OCI-LY3 (cell line): ENCODE data around the gene LRP1-AS.

ENCODE experiments used
- H2AFZ ChIP-seq: fragments of 200-600, 300-600 bp; shearing (Covaris generic); 2 replicates; pipeline ENCODE4 v1.6.0; 2014; ENCODE audit warnings: antibody characterized with exemption, low read depth, low read length
- H3K27ac ChIP-seq: fragments of 200-600, 300-600 bp; sonication (generic); 2 replicates; pipeline ENCODE4 v1.5.1; 2014; ENCODE audit warnings: mild to moderate bottlenecking, low read length, moderate library complexity, mixed read lengths
- H3K27me3 ChIP-seq: fragments of 200-600, 300-600 bp; sonication (generic); 2 replicates; pipeline ENCODE4 v1.6.1; 2014; ENCODE audit warnings: low read depth, low read length, mixed read lengths
- H3K36me3 ChIP-seq: fragments of 200-600, 300-600 bp; sonication (generic); replicated peaks from 2 replicates; pipeline ENCODE3; 2014; ENCODE audit warnings: low read depth, low read length, mixed read lengths
- H3K4me1 ChIP-seq: fragments of 300-600, 200-600 bp; sonication (generic); 2 replicates; pipeline ENCODE4 v1.6.1; 2014; ENCODE audit warnings: low read length, mixed read lengths
- H3K4me2 ChIP-seq: fragments of 200-600, 300-600 bp; sonication (generic); 2 replicates; pipeline ENCODE4 v1.6.1; 2014; ENCODE audit warnings: low read length, mixed read lengths
- H3K4me3 ChIP-seq: fragments of 300-600, 200-600 bp; sonication (generic); 2 replicates; pipeline ENCODE4 v1.5.1; 2014; ENCODE audit warnings: antibody characterized with exemption, mild to moderate bottlenecking, low read length, moderate library complexity
- H3K79me2 ChIP-seq: fragments of 300-600, 200-600 bp; shearing (Covaris generic); 2 replicates; pipeline ENCODE4 v1.6.1; 2014; ENCODE audit warnings: mild to moderate bottlenecking, low read length, mixed read lengths
- H3K9ac ChIP-seq: fragments of 300-600, 200-600 bp; shearing (Covaris generic); 2 replicates; pipeline ENCODE4 v1.6.0; 2014; ENCODE audit warnings: mild to moderate bottlenecking, low read length, moderate library complexity
- H3K9me3 ChIP-seq: fragments of 200-600, 300-600 bp; shearing (Covaris generic); 2 replicates; pipeline ENCODE4 v1.6.1; 2014; ENCODE audit warnings: low read length, mixed read lengths; ENCODE audit not compliant: insufficient read depth
- H4K20me1 ChIP-seq: fragments of 200-600, 300-600 bp; sonication (generic); 2 replicates; pipeline ENCODE4 v1.6.1; 2016; ENCODE audit warnings: low read length, mixed read lengths; ENCODE audit not compliant: insufficient read depth
- EZH2phosphoT487 ChIP-seq: fragments of 200-600 bp; shearing (Covaris generic); IDR thresholded peaks from 2 replicates; pipeline ENCODE4 v1.6.1; 2018; ENCODE audit warnings: antibody characterized with exemption, mixed run types, low read depth
- TF ChIP-seq, protein P1 (sequence below): fragments of 200-600, 300-600 bp; sonication (generic); IDR thresholded peaks from 2 replicates; pipeline ENCODE4 v1.5.1; 2014; ENCODE audit warnings: antibody characterized with exemption, low read length, low read depth

Gene LRP1-AS

DNA sequence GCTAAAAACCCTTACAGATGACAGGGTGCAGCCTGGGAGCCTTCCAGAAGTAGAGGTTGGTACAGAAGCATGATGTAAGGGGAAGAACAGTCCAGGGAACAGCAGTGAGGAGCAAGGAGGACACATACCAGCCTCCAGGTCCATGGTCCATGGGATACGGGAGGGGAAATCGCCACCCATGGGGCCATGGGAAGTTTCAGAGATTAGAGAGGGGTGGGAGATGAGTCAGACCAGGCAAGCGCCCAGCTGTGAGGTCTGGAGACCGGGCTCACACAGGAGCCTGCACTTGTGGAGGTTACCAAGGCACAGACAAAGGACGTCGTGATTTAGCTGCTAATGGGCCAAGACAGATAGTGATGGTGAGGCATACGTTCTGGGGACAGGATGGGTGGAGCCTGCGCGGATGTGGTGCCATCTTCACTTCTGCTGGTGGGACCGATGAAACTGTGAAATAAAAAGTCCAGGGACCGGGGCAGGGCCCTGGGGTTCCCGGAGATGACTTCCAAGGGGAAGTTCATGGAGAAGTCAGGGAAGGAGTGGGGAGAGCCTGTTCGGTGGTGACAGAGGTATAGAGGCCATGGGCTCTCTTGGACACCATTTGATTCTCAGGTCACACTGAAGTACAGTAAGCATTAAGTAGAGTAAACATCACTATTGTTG lies 17.7 kb upstream of the LRP1-AS start:
- Histone ChIP-seq H3K4me1 (peaks cover 49% of the 10 kb centered on the region), H4K20me1 (no peaks in the 10 kb centered on the region), H3K4me3 (no peak overlapping the region), H2AFZ (no peak overlapping the region), H3K27ac (no peak overlapping the region), H3K9me3 (no peaks in the 10 kb centered on the region), H3K36me3 (no peaks in the 10 kb centered on the region), H3K79me2 (no peaks in the 10 kb centered on the region), H3K27me3 (no peaks in the 10 kb centered on the region), H3K4me2 (no peak overlapping the region), H3K9ac (no peak overlapping the region)
- TF ChIP-seq EZH2phosphoT487 = no peak
- TF ChIP-seq, protein P1, sequence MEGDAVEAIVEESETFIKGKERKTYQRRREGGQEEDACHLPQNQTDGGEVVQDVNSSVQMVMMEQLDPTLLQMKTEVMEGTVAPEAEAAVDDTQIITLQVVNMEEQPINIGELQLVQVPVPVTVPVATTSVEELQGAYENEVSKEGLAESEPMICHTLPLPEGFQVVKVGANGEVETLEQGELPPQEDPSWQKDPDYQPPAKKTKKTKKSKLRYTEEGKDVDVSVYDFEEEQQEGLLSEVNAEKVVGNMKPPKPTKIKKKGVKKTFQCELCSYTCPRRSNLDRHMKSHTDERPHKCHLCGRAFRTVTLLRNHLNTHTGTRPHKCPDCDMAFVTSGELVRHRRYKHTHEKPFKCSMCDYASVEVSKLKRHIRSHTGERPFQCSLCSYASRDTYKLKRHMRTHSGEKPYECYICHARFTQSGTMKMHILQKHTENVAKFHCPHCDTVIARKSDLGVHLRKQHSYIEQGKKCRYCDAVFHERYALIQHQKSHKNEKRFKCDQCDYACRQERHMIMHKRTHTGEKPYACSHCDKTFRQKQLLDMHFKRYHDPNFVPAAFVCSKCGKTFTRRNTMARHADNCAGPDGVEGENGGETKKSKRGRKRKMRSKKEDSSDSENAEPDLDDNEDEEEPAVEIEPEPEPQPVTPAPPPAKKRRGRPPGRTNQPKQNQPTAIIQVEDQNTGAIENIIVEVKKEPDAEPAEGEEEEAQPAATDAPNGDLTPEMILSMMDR = no peak

DNA sequence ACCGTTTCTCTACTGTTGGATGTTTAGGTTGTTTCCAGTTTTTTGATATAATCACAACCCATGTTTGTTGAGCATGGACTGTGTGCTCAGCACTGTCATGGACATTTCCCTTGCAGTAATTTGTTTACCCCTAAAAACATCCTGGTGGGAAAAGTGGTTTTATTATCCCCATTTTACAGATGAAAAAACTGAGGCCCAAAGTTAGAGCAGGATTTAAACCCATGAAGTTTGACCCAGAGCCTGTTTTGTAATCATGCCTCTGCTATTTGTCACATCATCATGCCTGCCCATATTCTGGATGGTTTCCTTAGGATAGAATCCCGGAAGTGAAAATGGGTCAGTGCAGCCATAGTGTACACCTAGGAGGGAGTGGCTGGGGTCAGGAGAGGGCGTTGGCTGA lies 17.0 kb upstream of the LRP1-AS start:
- Histone ChIP-seq H3K4me2 (no peak overlapping the region), H3K27ac (no peak overlapping the region), H3K9ac (no peak overlapping the region), H3K27me3 (no peaks in the 10 kb centered on the region), H3K4me1 (peaks cover 44% of the 10 kb centered on the region), H2AFZ (no peak overlapping the region), H3K9me3 (no peaks in the 10 kb centered on the region), H3K79me2 (no peaks in the 10 kb centered on the region), H3K4me3 (no peak overlapping the region), H3K36me3 (no peaks in the 10 kb centered on the region), H4K20me1 (no peaks in the 10 kb centered on the region)
- TF ChIP-seq EZH2phosphoT487 = no peak
- TF ChIP-seq, protein P1 = no peak

DNA sequence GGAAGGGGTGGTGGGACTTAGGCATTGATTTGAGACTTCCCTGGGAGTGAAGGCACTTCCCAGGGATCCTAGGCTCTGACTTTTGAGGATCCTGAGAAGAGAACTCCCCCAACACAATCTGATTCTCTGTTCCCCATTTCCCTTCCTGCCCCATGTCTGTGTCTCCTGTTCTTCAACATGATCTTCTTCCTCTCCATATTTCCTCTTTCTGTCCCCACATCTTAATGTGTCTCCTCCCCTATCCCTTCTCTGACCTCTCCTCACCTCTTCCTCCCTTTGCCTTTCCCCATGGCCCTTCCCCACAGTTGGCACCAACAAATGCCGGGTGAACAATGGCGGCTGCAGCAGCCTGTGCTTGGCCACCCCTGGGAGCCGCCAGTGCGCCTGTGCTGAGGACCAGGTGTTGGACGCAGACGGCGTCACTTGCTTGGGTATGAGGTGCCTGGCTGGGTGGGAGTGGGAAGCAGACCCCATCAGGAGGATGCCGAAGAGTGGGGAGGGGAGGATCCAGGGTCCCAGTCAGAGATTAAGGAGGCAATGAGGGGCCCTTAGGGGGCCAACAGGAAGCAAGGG lies 15.2 kb upstream of the LRP1-AS start:
- peak overlapping the region; percentile 36; the same call in 1 of the 2 replicates for H3K4me2 ChIP-seq
- TF ChIP-seq, protein P1 = no peak
- TF ChIP-seq EZH2phosphoT487 = no peak
- H3K79me2 ChIP-seq = no peaks in the 10 kb centered on the region
- no peak overlapping the region for H3K27ac ChIP-seq
- H3K4me1 ChIP-seq = peaks cover 30% of the 10 kb centered on the region
- H3K9ac ChIP-seq = no peak overlapping the region
- no peaks in the 10 kb centered on the region for H3K27me3 ChIP-seq
- H3K9me3 ChIP-seq = no peaks in the 10 kb centered on the region
- H4K20me1 ChIP-seq = no peaks in the 10 kb centered on the region
- H3K4me3 ChIP-seq = no peak overlapping the region
- H2AFZ ChIP-seq = no peak overlapping the region
- H3K36me3 ChIP-seq = no peaks in the 10 kb centered on the region

DNA sequence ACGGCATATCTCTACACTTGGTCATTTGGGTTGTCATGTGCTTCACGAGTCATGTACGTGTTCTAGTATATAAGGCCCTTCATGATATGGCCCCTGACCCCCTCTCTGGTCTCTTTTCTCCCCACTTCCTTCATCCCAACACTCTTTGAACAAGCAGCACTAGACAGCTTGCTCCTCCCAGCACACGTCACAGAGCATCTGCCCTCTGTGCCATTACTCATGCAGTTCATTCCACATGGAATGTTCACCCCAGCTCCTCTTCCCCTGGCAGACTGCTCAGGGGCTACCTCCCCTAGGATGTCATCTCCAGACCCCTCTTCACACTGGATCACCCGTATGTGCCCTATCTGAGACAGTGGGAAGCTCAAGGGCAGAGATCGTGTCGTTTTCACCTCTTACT lies 14.1 kb upstream of the LRP1-AS start:
- Histone ChIP-seq H3K36me3 (no peaks in the 10 kb centered on the region), H3K4me2 (no peak overlapping the region), H4K20me1 (no peaks in the 10 kb centered on the region), H3K9ac (no peak overlapping the region), H3K4me3 (no peak overlapping the region), H3K27me3 (no peaks in the 10 kb centered on the region), H3K9me3 (no peaks in the 10 kb centered on the region), H3K4me1 (peaks cover 20% of the 10 kb centered on the region), H2AFZ (no peak overlapping the region), H3K27ac (no peak overlapping the region), H3K79me2 (no peaks in the 10 kb centered on the region)
- TF ChIP-seq, protein P1 = no peak
- TF ChIP-seq EZH2phosphoT487 = no peak
